ENCODE results near the gene HTT-AS.

Gene HTT-AS

GRCh38 chr4:3030566-3031356, 43.6 kb downstream of the HTT-AS start:
- no peak for DNase-seq

DNA sequence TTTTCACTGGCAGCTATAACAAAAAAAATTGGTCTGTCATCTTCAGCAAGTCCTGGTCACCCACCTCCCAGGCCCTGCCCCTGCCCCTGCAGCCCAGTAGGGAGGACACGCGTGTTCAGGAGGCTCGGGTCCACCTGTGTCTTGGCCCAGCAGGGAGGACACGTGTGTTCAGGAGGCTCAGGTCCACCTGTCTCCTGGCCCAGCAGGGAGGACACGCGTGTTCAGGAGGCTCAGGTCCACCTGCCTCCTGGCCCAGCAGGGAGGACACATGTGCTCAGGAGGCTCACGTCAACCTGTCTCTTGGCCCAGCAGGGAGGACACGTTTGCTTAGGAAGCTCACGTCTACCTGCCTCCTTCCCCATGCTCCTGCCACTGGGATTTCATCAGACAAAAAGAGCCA, 44.9 kb downstream of the HTT-AS start:
- DNase-seq = no peak

GRCh38 chr4:3026540-3026939, 47.8 kb downstream of the HTT-AS start:
- DNase-seq = no peak

DNA sequence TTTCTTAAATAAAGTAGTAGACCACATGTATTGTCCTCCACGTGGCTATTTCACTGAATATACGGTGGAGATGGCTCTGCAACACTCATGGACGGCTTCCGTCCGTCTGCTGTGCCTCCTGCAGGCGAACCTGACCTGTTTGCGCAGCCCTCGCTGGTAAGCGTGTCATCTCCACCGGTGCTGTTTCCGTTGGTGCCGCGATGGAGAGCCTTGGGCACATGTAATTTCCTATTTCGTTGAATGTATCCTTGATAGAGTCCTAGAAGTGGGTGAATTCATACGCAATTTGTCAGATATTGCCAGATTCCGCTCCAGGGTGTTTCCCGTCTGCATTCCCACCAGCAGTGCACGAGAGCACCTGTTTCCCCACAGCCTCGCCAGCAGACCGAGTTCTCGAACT, 48.5 kb downstream of the HTT-AS start:
- no peak for DNase-seq

- no peak for DNase-seq
These were observed 51.7 kb downstream of the HTT-AS start for GRCh38 chr4:3022651-3023050.

DNA sequence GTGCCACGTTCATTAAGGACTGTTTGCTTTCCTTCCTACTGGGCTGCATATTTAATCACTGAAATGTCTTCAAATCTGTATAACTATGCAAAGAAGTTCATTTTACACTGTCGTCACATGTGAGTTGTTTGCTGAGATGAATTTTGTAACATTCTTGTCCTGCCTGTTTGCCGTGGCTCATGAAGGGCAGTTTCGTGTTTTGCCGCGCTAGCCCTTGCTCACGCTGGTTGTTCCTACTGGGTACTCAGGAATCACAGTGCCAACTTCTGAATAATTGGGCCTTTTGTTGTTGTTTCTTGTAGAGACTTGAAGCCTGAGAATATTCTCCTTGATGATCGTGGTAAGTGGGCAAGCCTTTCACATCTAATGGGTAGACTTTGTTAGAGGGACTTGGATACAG, 52.2 kb downstream of the HTT-AS start:
- DNase-seq = no peak

DNA sequence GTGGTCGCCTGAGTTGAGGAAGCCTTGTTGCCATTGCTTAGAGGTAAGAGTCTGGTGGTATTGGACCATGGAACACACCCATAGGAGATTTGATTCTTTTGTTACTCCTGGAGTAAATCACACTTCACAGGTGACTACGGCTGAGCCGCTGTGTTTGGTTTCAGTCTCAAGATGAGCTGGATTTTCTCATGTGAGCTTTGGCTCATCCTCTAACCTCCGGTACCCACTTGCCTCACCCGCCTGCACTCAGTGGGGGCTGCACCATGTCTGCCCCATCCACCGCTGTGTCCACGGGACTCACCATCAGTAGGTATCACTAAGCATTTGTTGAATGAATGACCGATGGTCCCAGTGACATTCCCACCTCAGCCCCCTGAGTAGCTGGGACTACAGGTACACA, 52.7 kb downstream of the HTT-AS start:
- no peak for DNase-seq

GRCh38 chr4:3021127-3021526, 53.2 kb downstream of the HTT-AS start:
- DNase-seq = no peak

DNA sequence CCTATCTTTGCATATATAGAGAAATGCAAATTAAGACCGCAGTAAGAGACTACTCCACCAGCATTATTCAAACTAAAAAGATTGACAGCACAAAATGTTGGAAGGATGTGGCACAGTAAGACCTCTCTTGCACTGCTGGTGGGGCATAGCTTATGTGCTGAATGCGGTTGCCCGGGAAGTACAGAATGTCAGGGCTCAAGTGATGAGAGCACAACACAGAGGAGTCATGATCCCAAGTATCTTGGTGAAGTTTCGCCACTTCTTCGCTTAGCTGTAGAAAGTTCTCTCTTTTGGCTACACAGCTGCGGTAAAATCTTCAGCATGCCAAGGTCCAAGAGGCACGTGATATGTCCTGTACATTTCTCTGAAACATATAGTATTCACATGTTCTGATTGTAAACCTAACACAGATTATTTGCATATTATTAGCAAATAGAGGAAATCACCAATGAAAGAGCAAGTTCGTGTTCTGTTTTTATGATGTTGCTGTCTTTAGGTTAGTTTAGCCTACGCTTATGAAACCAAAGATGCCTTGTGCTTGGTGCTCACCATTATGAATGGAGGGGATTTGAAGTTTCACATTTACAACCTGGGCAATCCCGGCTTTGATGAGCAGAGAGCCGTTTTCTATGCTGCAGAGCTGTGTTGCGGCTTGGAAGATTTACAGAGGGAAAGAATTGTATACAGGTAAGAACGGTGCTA, 55.0 kb downstream of the HTT-AS start:
- DNase-seq = no peak

GRCh38 chr4:3017504-3017903, 56.8 kb downstream of the HTT-AS start:
- DNase-seq = no peak

GRCh38 chr4:3016961-3017360, 57.4 kb downstream of the HTT-AS start:
- DNase-seq = no peak

- DNase-seq = no peak
These were observed 60.4 kb downstream of the HTT-AS start for GRCh38 chr4:3013839-3014350.
